Loucy (cell line): ENCODE measurements around the gene BPTF.
"Not testable (repeated sequence)": the region's sequence is repeated elsewhere in the genome, so short reads cannot be mapped to it uniquely, and the experiment has no call there.

Experiments
- H2AFZ ChIP-seq: fragments of 200-600 bp; sonication (generic); 2 replicates; pipeline ENCODE4 v1.6.0; 2016; ENCODE audit warnings: antibody characterized with exemption, mild to moderate bottlenecking, low read length, moderate library complexity
- H3F3A ChIP-seq: fragments of 200-600 bp; 2 replicates; pipeline ENCODE4 v1.6.0; 2016; ENCODE audit warnings: antibody characterized with exemption, low read depth, mild to moderate bottlenecking
- H3K27me3 ChIP-seq: fragments of 200-600 bp; sonication (generic); 2 replicates; pipeline ENCODE4 v1.6.1; 2014; ENCODE audit warnings: low read length, mild to moderate bottlenecking; ENCODE audit not compliant: insufficient read depth, poor library complexity, severe bottlenecking
- H3K36me3 ChIP-seq: fragments of 200-600 bp; sonication (generic); 2 replicates; pipeline ENCODE4 v1.6.1; 2016; ENCODE audit warnings: low read length; ENCODE audit not compliant: insufficient read depth
- H3K4me1 ChIP-seq: fragments of 200-600 bp; sonication (generic); 2 replicates; pipeline ENCODE4 v1.5.1; 2014; ENCODE audit warnings: low read length, mild to moderate bottlenecking; ENCODE audit not compliant: insufficient read depth, poor library complexity, severe bottlenecking
- H3K4me2 ChIP-seq: fragments of 200-600 bp; sonication (generic); 2 replicates; pipeline ENCODE4 v1.6.0; 2014; ENCODE audit warnings: antibody characterized with exemption, low read length, low read depth, mild to moderate bottlenecking; ENCODE audit not compliant: poor library complexity, severe bottlenecking
- H3K4me3 ChIP-seq: fragments of 200-600 bp; sonication (generic); 2 replicates; pipeline ENCODE4 v1.5.1; 2014; ENCODE audit warnings: low read length, mild to moderate bottlenecking, mixed read lengths; ENCODE audit not compliant: poor library complexity, severe bottlenecking
- H3K79me2 ChIP-seq: fragments of 200-600 bp; sonication (generic); 2 replicates; pipeline ENCODE4 v1.6.1; 2014; ENCODE audit warnings: low read length; ENCODE audit not compliant: insufficient read depth
- H3K9ac ChIP-seq: fragments of 200-600 bp; sonication (generic); 2 replicates; pipeline ENCODE4 v1.6.0; 2014; ENCODE audit warnings: mild to moderate bottlenecking, low read depth, low read length, moderate library complexity; ENCODE audit not compliant: poor library complexity, severe bottlenecking
- H3K9me2 ChIP-seq: fragments of 200-600 bp; sonication (generic); replicated peaks from 2 replicates; pipeline ENCODE4 v1.6.1; 2016; ENCODE audit warnings: low read depth, low read length, mixed read lengths
- H3K9me3 ChIP-seq: fragments of 200-600 bp; sonication (generic); 2 replicates; pipeline ENCODE4 v1.6.1; 2014; ENCODE audit warnings: mild to moderate bottlenecking, antibody characterized with exemption, low read length, low read depth; ENCODE audit not compliant: insufficient read depth
- H4K20me1 ChIP-seq: fragments of 200-600 bp; sonication (generic); 2 replicates; pipeline ENCODE4 v1.6.0; 2014; ENCODE audit warnings: antibody characterized with exemption, low read length, mild to moderate bottlenecking; ENCODE audit not compliant: insufficient read depth, poor library complexity, severe bottlenecking
- CTCF ChIP-seq: fragments of 200-600 bp; sonication (generic); conservative IDR thresholded peaks from 2 replicates; pipeline ENCODE4 v1.5.1; 2014; ENCODE audit warnings: mild to moderate bottlenecking, antibody characterized with exemption, low read length
- EZH2phosphoT487 ChIP-seq: fragments of 200-600 bp; IDR thresholded peaks from 2 replicates; pipeline ENCODE4 v1.6.1; 2018; ENCODE audit warnings: antibody characterized with exemption, mild to moderate bottlenecking, moderate library complexity, borderline replicate concordance

BPTF gene

GRCh38 chr17:67974598-67975066 lies 149.3 kb downstream of the BPTF start:
- Histone ChIP-seq H3K4me2 (no peak overlapping the region), H3K79me2 (no peaks in the 10 kb centered on the region), H3K9me3 (no peaks in the 10 kb centered on the region), H3K9me2 (no peaks in the 10 kb centered on the region), H3K36me3 (peaks cover 57% of the 10 kb centered on the region), H3F3A (no peaks in the 10 kb centered on the region), H3K9ac (no peak overlapping the region), H3K27me3 (no peaks in the 10 kb centered on the region), H3K4me1 (no peaks in the 10 kb centered on the region), H2AFZ (no peak overlapping the region), H4K20me1 (no peaks in the 10 kb centered on the region), H3K4me3 (no peak overlapping the region)
- TF ChIP-seq CTCF (no peak), EZH2phosphoT487 (no peak)

GRCh38 chr17:67976306-67976705 lies 151.0 kb downstream of the BPTF start:
- H3K79me2 ChIP-seq, H3K4me3 ChIP-seq, H3F3A ChIP-seq, H3K4me2 ChIP-seq, H4K20me1 ChIP-seq, H3K9me2 ChIP-seq, H3K4me1 ChIP-seq, H3K9ac ChIP-seq, H2AFZ ChIP-seq, H3K27me3 ChIP-seq, H3K9me3 ChIP-seq: not testable (repeated sequence)
- peaks cover 59% of the 10 kb centered on the region for H3K36me3 ChIP-seq

GRCh38 chr17:67980456-67980855 lies 155.2 kb downstream of the BPTF start:
- H3K36me3 ChIP-seq: peaks cover 39% of the 10 kb centered on the region
- H3F3A ChIP-seq: no peaks in the 10 kb centered on the region
- H2AFZ ChIP-seq: no peak overlapping the region
- no peaks in the 10 kb centered on the region for H3K9me2 ChIP-seq
- no peak overlapping the region for H3K4me2 ChIP-seq
- no peak for TF ChIP-seq CTCF
- TF ChIP-seq EZH2phosphoT487: no peak
- H3K79me2 ChIP-seq: no peaks in the 10 kb centered on the region
- no peaks in the 10 kb centered on the region for H3K27me3 ChIP-seq
- no peaks in the 10 kb centered on the region for H3K9me3 ChIP-seq
- H3K4me3 ChIP-seq: no peak overlapping the region
- H3K4me1 ChIP-seq: no peaks in the 10 kb centered on the region
- no peaks in the 10 kb centered on the region for H4K20me1 ChIP-seq
- no peak overlapping the region for H3K9ac ChIP-seq

GRCh38 chr17:67980883-67981282 lies 155.6 kb downstream of the BPTF start:
- not testable (repeated sequence) for H3K4me1 ChIP-seq, H3K9ac ChIP-seq, H2AFZ ChIP-seq, H3K4me2 ChIP-seq, H3K79me2 ChIP-seq, H4K20me1 ChIP-seq, H3F3A ChIP-seq, H3K9me3 ChIP-seq, H3K4me3 ChIP-seq, H3K9me2 ChIP-seq, H3K27me3 ChIP-seq
- H3K36me3 ChIP-seq: peaks cover 35% of the 10 kb centered on the region
